Stomach (tissue), 4 donors: Measurements from ENCODE around the gene PALM2AKAP2.

Source experiments
- POLR2A ChIP-seq, 4 donors: fragments of 450-650 bp; IDR thresholded peaks; one replicate each; pipeline ENCODE4 v1.6.1; 2016; ENCODE audit warnings: antibody characterized with exemption in 4 of 4, control low read depth in 2 of 4, mild to moderate bottlenecking in 1 of 4, moderate library complexity in 1 of 4
- POLR2AphosphoS5 ChIP-seq, 3 donors: sonication (generic); formaldehyde crosslinking; IDR thresholded peaks; one replicate each; pipeline ENCODE4 v1.6.1; 2016; ENCODE audit warnings: antibody characterized with exemption in 3 of 3
- TF ChIP-seq, protein P1 (sequence below), 7 experiments: fragments of 450-650 bp in 4 of 7; fragments of 200-600 bp in 3 of 7; sonication (generic) in 3 of 7; IDR thresholded peaks; one replicate each; pipeline ENCODE4 v1.5.1; 2016 to 2019; ENCODE audit warnings: antibody characterized with exemption in 7 of 7, control low read depth in 2 of 7, mild to moderate bottlenecking in 1 of 7

DNA sequence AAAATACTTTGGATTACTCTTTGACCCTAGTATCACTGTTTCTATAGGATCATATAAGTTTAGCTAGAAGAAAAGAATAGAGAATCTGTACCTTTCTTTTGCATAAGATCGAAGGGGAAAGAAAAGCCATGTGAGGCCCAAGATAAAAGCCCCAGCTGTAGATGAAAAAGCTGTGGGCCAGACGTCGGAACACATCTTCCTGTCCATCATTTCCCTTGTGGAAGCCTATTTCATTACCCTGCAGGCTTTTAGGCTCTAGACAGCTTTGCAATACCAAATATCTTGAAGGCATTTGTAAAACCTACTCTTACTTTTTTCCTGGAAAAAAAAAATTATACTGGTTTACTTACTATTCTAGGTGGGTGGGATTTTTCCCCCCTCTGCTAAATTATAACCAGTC is 10.0 kb downstream of the PALM2AKAP2 start:
- TF ChIP-seq, protein P1, sequence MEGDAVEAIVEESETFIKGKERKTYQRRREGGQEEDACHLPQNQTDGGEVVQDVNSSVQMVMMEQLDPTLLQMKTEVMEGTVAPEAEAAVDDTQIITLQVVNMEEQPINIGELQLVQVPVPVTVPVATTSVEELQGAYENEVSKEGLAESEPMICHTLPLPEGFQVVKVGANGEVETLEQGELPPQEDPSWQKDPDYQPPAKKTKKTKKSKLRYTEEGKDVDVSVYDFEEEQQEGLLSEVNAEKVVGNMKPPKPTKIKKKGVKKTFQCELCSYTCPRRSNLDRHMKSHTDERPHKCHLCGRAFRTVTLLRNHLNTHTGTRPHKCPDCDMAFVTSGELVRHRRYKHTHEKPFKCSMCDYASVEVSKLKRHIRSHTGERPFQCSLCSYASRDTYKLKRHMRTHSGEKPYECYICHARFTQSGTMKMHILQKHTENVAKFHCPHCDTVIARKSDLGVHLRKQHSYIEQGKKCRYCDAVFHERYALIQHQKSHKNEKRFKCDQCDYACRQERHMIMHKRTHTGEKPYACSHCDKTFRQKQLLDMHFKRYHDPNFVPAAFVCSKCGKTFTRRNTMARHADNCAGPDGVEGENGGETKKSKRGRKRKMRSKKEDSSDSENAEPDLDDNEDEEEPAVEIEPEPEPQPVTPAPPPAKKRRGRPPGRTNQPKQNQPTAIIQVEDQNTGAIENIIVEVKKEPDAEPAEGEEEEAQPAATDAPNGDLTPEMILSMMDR (IDR thresholded peaks at IDR 0.05), result no peak
- TF ChIP-seq POLR2AphosphoS5 (IDR thresholded peaks at IDR 0.05), result no peak
- TF ChIP-seq POLR2A (IDR thresholded peaks at IDR 0.05), result no peak
